ENCODE measurements around the gene SBF2.
A peak's percentile ranks its signal among the peaks of the same experiment; 100 is the strongest.

SBF2 gene

DNA sequence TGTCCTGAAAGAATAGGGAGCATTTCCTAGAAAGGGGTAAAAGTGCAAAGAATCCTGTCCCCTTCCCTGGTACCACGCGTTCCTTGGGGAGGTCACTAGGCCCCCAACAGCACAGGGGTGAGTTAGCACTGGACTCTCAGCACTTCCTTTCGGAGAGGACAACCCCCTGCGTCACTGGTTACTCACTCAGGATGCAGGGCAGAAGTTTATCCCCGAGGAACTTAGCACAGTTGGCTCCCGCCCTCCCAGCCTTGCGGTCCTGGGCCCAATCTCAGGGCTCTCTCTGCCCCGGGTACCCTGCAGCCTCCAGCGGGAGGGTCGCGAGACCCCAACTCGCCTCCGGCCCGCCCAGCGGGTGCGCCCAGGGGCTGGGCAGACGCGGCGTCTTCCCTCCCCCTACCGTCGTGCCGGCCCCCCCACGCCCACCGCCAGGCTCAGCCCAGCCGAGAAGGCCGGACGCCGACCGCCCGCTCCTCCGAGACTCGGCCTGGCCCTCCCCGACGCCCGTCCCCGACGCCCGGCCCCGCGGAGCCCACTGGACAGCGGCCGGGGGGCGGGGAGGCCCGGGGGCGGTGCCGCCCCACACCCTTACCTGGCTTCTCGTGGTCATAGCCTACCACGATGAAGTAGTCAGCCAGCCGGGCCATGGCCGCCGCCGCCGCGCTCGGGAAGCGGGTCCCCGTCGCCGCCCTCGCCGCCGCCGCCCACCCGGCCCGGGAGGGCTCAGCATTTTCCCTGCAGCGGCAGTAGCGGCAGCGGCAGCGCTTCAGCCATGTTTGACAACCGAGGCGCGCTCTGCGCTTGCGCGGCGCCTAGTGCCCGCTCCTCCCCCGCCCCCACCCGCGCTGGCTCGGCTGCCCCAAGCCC, at the start of gene SBF2:
TSS of gene SBF2 (minus strand) at position 797 of the 867 bp plus-strand sequence. CDS start at position 647, 150 bp downstream.
- DNase-seq, result peak; percentile 95

DNA sequence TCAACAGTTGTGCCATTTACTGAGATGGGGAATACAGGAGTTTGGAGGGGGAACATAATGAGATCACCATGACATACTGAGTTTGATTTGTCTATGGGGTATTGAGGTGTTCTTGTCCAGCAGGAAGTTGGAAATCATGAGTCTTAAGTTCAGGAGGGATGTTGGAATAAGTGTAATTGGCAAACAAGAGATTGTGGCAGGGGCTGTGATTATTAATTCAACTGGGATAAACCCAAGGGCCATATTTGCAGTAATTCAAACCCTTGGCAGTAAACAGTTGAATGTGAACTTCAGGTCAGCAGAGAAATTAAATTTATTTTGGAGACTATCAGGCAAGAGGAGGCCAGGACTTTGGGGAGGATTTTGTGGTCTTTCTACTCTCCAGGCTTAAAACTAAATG, 44.3 kb upstream of the SBF2 start:
- no peak for DNase-seq

DNA sequence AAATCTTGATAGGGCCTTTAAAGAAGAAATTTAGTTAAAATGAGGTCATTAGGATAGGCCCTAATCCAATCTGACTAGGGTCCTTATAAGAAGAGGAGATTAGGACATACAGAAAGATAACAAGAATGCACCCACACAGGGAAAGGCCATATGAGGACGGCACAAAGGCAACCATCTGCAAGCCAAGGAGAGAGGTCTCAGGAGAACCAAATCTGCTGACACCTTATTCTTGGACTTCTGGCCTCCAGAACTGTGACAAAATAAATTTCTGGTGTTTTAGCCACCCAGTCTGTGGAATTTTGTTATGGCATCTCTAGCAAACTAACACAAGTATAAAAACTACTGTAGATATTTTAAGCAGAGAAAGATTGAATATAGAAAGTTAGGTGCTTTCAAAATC, 39.5 kb upstream of the SBF2 start:
- DNase-seq, result no peak

DNA sequence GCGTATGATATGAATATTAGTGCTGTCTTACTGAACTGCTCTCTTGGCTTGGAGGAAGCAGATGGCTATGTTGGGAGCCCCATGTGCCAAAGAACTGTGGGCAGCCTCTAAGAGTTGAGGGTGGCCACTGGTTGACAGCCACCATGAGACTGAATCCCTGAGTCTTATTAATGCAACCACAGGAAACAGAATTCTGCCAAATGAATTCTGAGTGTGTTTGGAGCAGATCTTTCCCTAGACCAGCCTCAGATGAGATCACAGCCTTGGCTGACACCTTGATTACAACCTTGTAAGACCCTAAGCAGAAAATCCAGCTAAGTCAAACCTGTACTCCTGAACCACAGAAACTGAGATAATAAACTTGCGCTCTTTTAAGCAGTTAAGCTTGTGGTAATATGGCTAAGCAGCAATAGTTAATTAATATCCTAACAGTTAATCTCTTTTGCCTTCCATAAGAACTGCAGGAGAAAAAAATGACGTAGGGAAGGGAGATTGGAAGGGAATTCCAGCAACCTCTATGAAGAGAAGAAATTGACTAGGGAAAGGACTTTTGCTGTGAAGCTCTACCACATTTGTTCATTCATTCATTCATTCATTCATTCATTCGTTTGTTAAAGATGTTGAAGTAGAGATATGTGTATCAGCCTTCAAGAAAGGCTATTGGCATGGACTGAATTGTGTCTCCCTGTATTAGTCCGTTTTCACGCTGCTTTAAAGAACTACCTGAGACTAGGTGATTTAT, 37.7 kb upstream of the SBF2 start:
- no peak for DNase-seq

DNA sequence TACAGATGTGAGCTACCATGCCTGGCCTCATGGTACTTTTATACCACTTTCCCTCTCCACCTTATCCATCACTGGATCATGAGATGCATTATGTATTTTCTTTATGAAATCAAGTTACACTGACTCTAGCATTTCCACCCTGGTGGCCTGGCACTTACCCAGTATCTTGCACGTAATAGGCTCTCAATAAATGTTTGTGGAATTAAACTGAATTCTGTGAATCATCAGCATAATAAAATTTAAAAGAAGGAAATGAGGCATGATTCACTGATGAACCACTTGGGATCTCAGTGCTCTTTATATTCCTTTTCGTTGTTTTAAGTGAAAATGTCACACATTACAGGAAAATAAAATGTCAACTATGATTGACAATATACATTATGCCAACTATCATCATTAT, 35.9 kb upstream of the SBF2 start:
- DNase-seq, result peak; percentile 94

DNA sequence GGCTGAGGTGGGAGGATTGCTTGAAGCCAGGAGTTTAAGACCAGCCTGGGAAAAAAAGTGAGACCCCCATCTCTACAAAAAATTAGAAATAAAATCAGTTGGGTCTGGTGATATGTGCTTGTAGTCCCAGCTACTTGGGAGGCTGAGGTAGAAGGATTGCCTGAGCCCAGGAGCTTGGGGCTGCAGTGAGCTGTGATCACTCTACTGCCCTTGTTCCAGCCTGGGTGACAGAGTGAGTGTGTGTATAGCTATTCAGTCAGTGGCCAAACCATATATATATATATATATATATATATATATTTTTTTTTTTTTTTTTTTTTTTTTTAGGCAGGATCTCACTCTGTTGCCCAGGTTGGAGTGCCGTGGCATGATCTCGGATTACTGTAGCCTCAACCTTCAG, 35.3 kb upstream of the SBF2 start:
- DNase-seq, result no peak

DNA sequence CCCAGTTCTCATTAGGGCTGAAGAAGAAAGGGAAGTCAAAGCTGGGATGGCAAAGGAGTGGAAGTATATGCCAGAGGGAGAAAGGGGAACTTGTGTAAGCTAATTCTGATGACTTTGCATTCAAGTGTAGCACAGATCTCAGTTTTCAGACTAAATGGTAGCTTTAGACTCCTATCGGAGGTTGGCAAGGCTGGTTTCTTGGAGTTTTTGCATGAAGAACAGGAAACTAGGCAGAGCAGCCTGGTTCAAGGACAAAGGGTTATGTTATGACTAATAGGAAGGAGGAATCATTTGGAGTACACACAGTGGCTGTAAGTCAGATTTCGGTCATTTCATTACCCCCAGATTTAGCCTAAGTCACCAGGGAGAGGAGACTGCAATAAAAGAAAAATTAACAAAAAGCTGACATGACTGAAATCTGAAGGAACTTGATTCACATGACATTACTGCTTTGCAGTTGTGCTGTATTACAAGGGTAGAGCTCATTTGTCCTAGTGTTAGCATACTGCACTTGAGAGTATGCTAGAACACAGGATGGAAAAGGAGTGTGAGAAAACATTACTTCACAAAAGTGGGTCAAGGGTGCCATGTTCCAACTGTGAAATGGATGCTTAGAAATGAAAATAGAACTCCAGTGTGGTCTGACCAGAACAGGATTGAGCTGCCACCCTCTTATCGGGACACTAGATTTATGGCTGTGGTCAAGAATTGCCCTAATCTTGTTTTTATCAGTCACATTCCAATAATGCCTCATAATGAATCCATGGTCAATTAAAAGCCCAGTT, 34.5 kb upstream of the SBF2 start:
- DNase-seq, result peak; percentile 87

DNA sequence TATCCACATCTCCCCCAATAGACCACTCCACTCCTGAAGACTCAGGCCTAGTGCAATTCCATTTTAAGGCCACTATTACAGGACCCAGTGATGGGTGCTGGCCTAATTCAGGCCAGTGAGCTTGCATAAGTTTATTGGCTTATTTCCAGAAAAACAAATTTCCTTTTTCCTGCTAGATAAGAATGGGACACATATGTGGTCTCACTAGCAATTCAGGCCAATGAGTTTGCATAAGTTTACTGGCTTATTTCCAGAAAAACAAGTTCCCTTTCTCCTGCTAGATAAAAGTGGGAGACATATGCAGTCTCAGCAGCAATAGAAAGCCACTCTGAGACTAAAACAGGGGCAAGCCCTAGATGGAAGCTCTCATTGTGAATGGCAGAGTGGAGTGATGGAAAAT, 33.2 kb upstream of the SBF2 start:
- DNase-seq, result peak; percentile 51

DNA sequence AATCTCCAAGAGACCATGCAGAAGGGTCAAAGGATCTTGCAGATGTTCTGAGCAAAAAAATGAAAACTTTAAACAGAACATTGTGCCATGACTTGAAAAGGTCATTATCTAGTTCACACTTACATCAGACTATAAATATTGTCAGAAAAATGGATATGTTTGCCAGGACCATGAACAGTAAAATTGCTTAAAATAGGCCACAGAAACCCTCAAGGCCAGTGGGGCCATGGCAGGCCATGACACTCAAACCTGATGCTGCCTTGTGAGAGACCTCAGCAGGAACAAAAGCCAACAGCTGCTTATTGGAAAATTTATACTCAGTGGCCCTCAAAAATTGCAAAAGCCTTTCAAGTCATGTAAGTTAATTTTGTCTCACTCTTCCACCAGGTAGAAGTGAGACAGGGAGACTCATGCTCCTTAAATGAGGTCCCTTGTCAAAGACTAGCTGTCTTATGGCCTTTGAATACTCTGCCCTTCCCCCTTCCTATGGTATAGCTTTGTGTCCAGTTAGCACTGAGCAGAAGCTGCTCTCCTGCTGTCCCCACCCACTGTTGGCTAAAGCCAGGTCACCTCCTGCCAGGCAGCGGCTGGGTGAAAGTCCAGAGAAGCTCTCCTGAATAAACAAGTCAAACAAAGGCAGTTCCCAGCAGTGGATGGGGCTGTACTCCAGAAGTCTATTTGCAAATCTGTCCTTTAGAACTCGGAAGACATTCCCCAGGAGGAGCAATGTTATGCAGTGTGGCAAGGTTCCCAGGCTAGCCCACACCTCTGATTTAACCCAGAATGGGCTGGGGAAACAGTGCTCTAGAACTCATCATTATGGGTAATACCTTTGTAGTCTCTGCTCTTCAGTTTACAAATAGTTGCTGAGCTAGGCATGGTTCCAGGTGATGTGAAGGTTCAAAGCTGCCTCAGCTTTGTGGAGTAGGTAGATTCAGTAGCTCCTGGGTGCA, 32.3 kb upstream of the SBF2 start:
- DNase-seq, result no peak

DNA sequence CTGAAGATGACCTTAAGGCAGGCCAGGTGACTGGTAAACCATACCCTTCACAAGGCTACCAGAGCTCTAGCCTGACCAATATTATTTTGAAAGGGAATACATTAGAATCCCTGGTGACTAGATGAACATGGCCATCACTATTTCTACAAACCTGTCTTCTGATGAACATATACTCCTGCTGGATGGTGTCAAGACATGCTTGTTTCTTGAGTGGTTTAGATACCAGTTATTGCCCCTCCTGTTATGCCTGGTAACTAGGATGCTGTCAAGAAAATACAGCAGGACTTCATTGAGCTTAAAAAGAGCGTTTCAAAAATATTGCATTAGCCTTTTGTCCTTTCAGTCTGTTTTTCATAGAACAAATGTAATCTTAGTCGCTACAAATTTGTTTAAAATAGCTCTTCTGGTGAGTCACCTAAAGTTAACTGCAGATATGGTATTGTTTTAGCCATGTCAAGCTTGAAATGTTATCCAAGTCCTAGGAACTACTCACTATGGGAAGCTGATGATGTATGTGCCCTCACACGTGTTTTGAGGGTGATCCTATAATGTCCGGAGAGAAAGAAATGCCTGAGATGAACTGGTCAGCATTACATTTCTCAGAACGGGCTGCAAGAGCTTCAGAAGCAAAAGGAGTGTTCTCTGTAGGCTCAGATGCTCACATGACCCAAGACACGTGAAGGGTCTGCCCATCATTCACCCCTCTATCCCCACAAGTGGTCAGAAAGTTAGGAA, 31.4 kb upstream of the SBF2 start:
- DNase-seq, result peak; percentile 85

DNA sequence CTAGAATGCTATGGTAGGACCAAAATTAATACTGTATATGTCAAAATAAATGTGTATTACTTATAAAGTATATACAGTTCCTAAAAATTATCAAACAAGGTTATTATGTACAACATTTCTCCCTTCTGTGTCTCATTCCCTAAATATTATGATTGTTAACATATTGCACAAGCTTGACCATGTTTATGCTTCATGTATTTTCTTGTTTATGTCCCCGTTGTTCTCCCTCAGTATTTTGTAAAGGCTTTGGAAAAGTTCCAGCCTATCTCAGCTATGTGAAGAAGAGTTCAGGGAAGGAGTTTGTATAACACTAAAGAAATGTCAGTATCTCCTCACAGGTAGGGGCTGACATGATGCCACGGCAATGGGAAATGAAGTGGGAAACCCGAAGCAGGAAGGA, 30.5 kb upstream of the SBF2 start:
- DNase-seq, result no peak

DNA sequence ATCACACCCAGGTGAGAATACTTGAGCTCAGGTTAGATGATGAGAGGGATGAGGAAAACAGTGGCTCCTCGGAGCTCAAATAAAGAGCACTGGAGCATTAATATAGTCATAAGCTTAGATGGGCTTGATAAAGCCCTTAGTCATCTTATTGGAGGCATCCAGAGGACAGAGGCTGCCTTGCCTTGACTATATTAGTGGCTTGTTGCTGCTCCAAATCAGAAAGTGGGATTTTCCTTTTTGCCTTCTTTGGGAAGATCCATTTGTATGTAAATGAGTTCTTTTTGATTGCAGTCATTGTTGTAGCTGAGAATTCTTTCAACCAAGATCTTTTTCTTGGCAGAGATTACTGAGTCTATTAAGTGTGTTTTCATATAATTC, 29.8 kb upstream of the SBF2 start:
- no peak for DNase-seq

DNA sequence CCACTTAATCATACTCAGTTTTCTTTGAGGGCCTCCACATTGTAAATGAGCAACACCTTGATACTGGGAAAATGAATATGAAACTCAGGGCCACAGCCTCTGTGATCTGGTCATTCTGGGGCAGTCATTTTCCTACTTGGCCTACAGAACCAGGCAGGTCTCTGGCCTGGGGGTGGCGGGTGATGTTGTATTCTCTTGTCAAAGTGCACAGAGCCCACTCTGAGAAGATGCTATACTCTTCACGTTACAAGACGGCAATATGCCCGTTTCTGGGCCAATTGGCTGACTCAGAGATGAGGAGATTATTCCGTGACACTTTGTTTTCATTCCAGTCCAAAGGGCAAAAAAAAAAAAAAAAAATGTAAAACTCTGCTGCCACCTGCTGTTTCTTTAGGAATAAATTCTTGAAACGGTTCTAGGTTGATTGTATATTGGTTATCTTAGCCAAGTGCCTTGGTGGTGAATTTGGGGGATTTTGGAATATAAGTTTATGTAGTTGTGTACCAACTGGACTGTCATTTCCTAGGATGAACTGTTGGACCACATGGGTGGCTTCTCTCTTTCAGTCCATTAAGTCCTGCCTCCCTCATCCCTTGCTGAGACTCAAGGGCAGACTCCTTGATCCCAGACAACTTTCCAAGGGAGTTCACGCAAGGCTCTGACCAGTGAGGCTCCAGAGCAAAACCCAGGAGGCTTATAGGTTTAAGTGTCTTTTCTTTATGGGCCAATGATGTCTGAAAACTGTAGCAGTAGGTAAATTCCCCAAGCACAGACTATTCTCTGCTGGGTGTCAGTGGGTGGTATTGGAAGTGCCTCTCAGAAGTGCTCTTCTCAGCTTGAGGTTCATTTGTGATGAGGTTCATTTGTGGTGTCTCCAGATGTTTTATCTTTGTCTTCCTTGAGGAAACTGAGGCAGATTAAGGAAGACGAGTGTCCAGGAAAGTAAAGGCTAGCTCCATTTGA, 29.1 kb upstream of the SBF2 start:
- DNase-seq, result peak; percentile 91

DNA sequence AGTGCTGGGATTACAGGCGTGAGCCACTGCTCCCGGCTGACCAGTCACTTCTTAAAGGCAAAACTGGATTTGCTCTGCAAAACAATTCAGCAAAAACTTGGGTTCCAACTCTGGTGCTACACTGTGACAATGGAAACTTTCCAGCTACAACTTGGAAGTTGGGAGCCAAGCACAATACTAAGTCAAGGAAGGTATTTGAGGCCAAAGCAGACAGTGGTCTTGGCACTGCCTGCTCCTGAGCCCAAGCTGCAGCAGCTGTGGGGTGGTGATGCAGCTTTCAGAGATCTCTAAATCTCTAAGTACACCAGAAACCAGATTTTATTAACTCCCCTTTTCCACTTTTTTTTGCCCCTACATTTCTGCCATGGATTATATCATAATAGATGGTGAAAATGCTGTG, 28.4 kb upstream of the SBF2 start:
- no peak for DNase-seq

DNA sequence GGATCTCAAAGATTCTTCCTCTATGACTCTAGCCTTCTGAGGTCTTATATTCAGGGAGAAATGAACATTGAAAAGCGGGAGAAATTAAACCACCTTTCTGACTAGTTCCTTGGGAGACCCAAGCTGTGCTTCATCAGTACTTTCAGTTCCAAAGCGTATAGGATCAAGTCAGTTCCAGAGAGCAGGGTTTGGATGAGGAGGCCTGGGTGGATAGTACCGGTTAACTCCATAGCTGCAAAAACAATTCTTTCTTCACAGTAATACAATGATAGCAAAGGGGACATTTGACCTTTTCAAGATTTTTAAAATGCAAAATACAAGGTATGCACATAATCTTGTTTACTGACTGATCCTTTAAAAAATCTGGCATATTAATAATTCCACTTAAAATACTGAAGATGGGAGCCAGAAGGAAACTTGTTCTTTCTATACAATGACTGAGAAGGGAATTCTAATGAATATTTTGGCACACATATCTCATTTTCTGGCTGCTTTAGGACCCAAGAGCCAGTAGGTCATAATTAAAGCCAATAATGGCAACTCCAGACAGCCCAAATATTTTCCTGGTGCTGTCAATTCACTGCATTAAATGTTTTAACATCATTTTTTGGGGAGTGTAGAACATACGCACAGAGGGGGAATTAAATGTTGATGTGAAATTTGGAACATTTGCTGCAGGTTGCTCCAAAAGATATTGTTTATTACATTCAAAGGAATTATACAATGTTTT, 26.9 kb upstream of the SBF2 start:
- no peak for DNase-seq

DNA sequence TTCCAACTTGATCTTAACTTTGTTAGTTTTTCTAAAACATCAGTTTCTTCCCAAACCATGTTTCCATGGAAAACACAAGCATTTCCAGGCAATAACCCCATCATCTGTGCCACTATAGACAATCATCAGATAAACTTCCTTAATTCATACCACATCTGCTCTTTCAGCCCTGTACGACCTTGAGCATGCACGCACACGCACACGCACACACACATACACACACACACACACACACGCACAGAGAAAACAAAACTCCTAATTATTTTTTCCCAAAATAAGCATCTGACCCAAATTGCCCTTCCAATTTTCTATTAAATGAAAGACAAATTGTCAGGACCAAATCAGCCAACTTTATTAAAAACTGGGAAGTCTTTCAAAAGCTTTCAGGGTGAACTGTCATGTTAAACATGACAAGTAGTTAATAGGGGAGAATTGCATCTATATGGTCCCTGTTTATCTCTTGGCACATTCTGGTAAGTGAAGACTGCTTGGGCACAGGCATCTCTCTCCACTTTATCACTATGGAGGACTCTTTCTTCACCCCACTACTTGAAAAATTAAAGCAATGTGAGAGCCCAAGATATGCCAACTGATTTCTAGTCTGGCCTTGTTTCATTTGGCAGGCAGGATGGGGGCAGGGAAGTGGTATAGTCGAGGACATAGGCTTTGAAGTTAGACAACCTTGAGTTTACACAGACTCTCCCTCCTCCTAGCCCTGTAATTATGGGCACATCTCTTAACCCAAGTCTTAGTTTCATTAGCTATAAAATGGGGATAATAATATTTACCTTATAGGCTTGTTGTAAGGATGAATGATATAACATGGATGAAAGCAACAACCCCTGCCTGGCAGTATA, 25.9 kb upstream of the SBF2 start:
- DNase-seq, result no peak

DNA sequence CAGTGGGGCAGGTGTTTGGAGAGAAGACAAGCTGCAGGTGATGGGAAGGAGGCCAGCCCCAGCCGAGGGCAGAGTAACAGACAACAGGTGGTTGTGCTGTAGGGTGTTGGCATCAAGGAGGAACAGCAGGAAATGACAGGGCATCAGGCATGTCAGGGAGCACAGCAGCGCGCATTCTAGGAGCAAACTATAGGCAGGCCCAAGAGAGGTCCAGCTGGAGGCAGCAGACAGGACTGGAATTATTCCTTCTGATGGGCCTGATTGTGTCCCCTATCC, 24.4 kb upstream of the SBF2 start:
- no peak for DNase-seq

DNA sequence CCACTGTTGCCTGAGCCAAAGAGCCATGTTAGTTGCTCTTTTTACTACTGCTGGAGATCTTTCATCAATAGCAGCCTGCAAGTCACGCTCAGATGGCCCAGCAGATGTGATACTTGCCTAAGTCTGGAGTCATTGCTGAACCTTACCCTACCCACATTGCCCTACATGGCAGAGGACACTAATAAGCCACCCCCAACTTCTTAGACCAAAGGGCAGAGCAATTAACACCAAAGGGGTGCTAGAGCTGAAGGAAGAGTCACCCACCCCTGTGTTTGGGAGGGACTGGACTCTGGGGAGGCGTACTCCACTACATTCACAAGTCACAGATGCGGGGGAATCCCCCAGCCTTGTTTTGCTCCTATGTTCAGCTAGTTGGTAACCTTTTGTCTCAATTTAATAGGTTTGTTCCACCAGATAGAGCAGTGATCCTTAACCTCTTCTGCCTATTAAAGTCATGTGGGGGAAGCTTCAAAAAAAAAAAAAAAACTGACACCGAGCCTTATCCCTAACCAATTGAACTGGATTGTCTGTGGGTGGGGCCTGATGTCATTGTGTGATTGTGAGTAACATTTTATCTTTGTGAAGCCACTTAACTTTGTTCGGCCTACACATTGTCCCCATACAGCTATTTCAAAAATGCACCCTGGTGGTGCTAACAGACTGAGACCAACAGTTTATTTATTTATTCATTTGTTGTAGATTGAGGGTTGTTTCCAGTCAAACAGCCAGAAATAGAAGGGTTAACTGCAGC, 23.9 kb upstream of the SBF2 start:
- DNase-seq, result no peak

Data from EL (cell line).